Stimulated activated CD8-positive, alpha-beta memory T cell treated with anti-CD3 and anti-CD28 coated beads, Interleukin-2, amount 100 ng/mL, for 48 hours (primary cell): ENCODE measurements around the gene CFAP119.
"Not testable (repeated sequence)": the region's sequence is repeated elsewhere in the genome, so short reads cannot be mapped to it uniquely, and the experiment has no call there.

Source experiments
- DNase-seq, 2 donors: peaks; one replicate each; pipeline ENCODE4 v3.0.0-alpha.2; 2020; ENCODE audit warnings: low read depth in 2 of 2

Gene CFAP119

DNA sequence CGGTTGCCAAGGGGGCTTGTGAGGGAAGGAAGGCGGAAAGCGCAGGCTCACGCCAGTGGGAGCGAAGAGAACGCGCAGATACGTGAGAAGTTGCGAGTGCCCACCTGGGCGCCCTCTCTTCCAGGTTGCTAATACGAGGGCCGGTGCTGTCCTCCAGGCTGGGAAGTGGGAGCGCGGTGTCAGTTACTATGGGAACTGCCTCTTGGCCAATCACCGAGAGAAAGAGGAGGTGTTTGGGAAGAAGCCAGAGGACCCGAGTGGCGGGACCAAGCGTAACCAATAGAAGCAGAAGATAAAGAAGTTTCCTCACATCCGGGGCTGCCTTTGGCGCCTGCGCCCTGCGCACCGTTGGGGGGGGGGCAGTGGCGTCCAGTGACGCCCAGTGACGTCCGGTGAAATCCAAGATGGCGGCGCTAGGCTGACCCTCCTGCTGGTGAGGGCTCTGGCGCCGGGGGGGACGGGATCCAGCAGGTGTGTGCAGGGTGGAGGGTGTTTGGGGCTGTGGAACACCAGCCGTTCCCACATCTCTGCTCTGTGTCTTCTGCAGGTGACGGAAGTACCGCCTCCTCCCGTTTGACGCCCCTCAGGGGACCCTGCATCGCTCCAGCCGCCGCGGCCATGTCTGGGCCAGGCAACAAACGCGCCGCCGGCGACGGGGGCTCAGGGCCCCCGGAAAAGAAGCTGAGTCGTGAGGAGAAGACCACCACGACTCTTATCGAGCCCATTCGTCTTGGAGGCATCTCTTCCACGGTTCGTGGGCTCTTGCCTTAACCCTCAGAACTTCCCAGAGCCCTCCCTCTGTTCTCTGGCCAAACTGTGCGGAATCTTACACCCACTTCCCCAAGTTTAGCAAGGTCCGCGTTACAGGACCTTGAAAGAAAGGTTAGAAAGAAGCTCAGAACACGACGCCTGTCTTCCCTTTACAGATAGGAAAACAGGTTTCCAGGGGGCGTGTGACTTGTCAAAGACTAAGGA is at the start of gene CFAP119, which contains the start of gene RNF40:
TSS of gene CFAP119 (minus strand) at position 135 of the 975 bp plus-strand sequence. CDS start 314 bp downstream, outside the sequence.
TSS of gene RNF40 (plus strand) at position 395 of the 975 bp plus-strand sequence. CDS start at position 619, 224 bp downstream.
- DNase-seq: peak; percentile 89 to 92

DNA sequence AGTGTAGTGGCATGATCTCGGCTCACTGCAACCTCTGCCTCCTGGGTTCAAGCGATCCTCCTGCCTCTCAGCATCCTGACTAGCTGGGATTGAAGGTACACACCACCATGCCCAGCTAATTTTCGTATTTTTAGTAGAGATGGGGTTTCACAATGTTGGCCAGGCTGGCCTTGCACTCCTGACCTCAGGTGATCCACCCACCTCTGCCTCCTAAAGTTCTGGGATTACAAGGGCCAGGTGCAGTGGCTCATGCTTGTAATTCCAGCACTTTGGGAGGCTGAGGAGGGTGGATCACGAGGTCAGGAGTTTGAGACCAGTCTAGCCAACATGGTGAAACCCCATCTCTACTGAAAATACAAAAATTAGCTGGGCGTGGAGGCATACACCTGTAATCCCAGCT is 47.8 kb upstream of the CFAP119 start:
- DNase-seq: not testable (repeated sequence)

DNA sequence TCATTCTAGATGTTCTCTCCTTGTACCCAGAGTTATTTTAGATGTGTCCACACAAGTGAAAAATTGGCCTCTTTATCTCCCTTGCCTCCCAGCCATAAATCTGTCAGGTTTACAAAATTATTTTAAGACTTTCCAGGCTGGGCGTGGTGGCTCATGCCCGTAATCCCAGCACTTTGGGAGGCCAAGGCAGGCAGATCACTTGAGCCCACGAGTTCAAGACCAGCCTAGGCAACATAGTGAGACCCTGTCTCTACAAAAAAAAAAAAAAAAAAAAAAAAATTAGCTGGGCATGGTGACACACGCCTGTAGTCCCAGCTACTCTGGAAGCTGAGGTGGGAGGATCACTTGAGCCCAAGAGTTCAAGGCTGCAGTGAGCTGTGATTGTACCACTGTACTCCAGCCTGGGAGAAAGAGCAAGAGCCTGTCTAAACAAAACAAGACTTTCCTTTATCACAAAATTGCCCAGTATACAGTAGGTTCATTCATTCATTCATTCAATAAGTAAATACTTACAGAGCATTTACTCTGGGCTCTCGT is 47.1 kb upstream of the CFAP119 start:
- DNase-seq: not testable (repeated sequence)

DNA sequence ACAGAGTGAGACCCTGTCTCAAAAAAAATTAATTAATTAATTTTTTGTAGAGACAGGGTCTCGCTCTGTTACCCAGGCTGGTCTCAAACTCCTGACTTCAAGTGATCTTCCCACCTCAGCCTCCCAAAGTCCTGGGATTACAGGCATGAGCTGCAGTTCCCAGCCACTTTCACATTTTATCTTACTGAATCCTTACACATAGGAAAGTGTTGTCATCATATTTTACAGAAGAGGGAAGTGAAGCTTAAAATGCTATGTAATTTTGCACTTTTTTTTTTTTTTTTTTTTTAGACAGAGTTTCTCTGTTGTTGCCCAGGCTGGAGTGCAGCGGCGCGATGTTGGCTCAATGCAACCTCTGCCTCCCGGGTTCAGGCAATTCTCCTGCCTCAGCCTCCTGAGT is 46.3 kb upstream of the CFAP119 start:
- no peak for DNase-seq

DNA sequence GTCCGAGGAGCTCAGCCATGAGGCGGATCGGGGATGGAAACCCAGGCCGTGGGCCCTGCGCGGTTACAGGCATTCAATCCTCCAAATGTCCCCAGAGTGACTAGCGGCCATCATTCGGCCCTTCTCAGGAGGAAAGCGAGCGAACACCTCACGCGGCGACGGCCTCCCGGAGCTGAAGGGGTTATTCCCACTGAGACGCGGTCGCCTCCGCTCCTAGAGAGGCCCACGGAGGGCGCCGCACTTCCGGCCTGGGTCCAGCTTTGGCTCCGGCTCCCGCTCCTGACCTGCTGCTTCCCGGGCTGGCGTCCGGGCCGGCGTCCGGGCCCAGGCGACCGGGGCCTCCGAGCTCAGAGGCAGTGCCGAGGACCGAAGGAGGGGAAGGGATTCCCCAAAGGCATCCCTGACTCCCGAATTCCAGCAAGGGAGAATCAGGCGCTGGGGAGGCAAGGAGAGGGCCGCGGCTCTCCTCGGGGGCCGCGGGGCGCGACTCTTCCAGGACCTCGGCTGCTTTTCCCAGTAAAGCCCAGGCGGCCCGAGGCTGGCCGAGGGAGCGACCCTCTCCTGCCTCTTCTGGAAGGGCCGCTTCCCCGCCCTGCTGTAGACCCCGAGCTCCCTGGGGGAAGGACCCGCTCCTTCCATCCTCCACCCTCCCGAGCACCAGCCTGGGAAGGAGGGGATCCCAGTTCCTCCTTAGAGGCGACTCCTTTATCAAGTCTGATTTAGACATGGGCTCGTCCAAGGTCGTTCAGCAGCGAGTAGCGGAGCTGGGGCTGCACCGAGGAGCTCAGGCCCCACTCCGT is 43.7 kb upstream of the CFAP119 start:
- DNase-seq: no peak

DNA sequence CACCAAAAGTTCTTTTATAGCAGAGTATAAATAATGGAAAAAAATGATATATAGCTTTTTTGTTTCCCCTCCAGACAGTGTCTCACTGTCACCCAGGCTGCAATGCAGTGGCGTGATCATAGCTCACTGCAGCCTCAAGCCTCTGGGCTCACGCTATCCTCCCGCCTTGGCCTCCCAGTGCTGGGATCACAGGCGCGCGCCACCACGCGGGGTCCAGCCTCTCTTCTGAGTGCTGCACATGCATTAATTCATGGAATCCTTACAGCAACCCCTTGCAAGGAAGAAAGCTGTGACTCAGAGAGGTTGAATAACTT is 43.2 kb upstream of the CFAP119 start:
- no peak for DNase-seq

DNA sequence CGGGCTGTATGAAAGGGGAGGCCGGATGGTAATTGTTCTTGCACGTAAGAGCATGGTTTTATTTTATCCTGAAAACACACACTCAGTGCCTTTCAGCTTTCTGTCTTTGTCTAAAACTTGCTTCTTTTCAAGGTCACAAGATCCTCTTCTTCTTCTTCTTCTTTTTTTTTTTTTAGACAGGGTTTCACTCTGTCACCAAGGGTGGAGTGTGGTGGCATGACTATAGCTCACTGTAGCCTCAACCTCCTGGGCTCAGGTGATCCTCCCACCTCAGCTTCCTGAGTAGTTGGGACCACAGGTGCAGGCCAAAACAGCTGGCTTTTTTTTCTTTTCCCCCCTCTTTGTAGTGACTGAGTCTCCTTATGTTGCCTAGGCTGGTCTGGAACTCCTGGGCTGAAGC is 41.1 kb upstream of the CFAP119 start:
- DNase-seq: no peak

DNA sequence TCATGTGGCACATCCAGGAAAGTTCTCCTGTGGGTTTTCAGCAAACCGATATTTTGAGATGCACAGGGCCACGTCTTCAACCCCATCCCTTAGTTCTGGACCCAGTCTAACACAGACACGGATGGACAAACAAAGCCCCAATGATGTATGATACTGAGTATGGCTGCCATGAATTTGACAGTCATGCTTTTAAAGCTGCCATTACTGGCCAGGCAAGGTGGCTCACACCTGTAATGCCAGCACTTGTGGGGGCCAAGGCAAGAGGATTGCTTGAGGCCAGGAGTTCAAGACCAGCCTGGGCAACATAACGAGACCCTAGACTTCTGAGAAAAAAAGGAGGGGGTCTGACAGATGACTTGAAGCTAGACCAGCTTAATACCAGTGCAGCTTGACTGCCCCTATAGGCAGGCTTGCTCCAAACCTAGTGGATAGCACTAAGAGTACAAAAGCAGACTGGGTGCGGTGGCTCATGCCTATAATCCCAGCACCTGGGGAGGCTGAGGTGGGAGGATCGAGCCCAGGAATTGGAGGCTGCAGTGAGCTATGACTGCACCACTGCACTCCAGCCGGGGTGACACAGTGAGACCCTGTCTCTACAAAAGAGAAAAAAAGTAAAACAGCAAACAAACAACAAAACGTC is 35.9 kb upstream of the CFAP119 start:
- DNase-seq: no peak

DNA sequence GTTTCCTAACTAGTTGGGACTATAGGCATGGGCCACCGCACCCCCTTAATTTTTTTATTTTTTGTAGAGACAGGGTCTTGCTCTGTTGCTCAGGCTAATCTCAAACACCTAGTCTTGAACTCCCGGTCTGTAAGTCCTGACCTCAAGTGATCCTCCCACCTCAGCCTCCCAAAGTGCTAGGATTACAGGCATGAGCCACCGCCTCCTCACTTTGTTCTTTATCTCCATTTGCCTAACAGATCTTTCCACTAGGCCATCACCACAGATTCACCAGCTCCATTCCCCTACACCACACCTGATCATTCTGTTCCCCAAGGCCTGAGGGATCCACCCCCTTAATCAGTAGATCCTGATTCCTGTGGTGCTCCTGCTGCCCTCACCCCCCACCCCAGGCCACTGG is 32.8 kb upstream of the CFAP119 start:
- DNase-seq: no peak

DNA sequence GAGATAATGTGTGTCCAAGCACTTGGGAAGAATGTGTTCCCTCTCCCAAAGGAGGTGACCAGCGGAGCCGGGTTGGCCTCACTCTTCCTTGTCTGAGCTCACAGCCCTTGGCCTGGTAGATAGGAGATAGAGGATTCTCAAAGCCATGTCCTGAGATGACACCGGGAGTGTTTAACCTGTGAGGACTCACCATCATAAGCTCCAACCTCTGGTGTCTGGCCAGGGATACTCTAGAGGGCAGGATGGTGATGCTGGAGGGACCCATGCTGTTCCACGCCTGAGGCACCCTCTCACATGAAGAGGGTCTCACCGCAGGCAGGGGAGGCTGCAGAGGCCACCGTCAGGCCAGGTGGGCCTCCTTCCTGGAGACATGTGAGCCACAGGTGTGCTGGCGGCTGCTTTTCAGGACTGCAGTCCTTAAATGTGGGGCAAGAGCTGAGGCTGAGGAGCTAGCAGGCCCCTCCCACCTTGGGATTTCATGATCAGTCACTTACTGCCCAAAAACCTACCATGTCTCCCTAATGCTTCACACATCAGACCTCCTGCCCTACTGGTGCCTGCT is 31.7 kb upstream of the CFAP119 start:
- no peak for DNase-seq

DNA sequence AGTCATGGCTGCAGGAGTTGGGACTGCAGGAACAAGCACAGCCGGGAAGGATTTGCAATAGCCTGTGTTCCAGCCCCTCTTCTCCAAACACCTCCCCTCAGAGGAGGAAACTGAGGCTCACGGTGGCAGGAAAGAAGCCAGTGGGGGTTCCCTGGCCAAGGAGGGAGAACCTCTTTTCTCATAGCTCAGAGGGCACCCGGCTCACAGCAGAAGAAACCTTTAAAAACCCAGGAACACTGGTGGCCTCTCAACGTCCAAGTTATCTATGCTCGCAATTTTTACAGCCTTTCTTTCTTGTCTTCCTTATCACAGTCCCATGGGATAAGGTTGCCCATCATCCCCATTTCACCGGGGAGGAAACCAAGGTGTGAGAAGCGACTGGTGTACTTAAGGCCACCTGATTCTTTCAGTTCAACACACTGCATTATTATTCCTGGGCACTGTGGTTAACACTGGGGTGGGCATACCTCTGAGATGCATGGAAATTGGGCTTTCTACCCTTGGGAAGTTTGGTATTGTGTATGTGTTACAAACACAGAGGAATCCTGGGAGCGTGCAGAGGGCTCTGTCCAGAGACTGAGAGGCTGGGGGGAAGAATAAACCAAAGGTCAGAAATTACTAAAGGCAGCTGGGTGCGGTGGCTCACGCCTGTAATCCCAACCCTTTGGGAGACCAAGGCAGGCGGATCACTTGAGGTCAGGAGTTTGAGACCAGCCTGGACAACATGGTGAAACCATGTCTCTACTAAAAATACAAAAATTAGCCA is 25.9 kb upstream of the CFAP119 start:
- no peak for DNase-seq

DNA sequence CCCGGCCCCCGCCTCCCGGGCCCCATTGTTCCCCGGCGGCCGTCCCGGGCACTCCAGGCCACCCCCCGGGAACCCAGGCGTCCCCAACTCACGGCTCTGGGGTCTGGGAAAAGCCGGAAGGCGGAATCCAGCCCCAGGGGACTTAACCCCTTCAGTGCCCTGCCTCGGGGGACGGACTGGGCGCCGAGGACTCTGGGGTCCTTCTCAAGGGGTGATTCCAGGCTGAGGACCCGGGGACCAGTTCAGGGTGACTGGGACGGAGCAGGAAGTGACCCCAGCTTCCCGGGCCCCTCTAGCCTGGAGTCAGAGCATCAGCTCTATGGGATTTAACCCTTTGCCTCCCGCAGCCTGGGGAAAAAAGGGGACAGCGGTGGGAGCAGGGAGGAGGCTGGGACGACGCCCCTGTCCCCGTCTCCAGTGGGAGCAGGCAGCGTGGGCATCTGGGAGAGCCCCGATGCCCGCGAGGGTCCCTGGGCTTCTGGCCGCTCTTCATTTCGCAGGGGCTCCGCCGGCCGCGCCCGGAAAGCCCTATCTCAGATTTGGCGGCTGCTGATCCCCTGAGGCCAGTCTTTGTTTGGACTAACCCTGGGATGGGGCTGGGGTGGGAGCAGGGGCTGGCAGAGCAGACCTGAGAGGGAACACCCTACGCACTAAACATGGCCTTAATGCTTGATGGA is 25.2 kb upstream of the CFAP119 start, which contains the start of gene ZNF629:
TSS of gene ZNF629 (minus strand) at position 270 of the 677 bp plus-strand sequence. CDS start 2,723 bp downstream, outside the sequence.
- no peak for DNase-seq

DNA sequence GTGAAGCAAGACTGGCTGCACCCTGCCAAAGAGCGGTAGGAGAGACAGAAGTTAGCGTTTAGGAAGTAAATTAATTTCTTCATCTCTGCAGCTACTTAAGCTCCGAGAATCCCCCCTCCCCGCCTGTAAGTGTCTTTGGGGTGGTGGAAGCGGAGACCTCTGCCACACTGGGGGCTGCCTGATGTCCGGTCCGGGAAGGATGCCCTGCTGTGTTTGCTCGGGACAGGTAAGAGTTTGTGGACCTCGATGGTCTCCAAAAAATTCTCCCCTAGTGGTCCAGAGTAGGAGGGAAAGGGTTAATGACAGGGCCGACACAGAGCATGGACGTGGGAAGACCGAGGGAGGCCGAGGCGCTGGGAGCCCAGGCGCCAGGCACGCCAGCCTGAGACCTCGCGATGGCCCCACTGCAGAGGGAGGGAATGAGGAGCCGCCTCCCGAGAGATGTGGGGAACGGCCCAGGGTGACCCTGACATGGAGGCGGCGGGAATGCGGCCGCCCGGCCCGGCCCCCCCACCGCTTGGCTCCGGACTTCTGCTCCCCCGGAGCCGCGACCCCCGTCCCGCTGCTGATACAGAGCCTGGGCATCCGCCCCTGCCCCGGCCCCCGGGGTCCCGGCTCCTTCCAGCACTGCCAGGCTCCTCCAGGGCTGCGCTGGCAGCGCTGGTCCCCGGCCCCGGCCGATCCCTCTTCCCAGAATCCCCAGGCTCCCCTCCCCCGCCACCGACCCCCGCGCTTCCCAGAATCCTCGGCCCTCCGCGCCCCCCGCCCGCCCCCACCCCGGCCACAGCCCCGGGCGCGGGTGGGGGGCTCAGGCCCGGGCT is 24.5 kb upstream of the CFAP119 start:
- no peak for DNase-seq

DNA sequence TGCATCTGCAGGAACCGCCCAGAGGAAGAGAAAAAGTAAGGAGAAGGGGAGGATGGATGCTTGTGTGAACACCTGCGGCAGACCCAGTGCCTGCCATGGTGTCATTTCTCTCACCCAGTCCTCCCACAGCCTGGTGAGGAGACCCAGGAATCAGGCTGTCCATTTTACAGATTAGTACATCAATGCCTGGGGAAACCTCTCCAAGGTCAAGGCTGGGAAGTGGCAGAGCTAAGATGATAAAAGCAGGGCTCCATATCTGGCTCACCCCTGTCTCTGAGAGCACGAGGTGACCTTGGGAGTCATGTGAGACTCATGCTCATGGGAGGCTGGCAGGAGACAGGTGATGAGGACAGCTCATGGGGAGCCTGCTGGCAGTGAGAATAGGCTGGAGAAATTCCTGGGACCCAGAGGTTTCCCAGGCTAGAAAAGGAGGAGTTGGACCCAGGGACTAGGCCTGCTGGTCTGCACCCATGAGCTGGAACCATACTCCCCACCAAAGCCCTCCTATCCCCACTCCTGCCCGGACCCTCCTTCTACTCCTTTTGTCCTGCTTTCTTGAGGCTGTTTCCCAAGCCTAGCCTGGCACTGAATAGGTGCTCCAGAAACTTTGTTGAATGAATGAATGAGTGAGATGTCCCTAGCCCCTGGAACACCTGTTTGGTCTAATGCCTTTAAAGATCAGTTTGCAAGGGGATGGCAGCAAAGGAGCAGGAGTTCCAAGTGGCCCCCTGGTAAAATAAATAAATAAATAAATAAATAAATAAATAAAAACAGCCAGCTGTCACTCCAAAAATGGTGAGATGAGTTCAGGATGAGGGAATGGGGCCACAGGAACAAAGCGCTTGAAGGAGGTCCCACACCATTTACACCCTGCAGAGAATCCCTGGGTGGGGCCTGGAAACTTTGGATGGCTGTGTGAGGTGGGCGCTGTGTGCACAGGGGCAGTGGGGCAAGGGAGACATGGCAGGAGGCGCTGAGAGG is 23.6 kb upstream of the CFAP119 start:
- no peak for DNase-seq

DNA sequence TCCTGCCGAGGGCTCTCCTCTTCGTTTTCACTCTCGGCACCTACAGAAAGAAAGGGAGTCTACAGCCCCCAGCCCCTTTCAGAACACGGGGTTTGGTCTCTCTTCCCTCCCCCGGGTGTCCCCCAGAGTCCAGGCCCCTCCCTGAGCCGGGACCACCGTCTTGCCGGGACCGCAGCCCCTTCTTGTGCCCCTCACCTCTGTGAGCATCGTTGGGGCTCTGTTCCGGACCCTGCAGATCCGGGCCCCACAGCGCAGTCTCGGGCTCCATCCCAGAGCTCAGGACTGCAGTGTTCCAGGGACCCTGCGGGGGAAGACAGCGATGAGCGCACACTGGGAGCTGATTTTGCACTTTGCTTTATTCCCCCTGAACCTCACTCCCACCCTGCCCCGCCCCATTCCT is 22.4 kb upstream of the CFAP119 start:
- no peak for DNase-seq

DNA sequence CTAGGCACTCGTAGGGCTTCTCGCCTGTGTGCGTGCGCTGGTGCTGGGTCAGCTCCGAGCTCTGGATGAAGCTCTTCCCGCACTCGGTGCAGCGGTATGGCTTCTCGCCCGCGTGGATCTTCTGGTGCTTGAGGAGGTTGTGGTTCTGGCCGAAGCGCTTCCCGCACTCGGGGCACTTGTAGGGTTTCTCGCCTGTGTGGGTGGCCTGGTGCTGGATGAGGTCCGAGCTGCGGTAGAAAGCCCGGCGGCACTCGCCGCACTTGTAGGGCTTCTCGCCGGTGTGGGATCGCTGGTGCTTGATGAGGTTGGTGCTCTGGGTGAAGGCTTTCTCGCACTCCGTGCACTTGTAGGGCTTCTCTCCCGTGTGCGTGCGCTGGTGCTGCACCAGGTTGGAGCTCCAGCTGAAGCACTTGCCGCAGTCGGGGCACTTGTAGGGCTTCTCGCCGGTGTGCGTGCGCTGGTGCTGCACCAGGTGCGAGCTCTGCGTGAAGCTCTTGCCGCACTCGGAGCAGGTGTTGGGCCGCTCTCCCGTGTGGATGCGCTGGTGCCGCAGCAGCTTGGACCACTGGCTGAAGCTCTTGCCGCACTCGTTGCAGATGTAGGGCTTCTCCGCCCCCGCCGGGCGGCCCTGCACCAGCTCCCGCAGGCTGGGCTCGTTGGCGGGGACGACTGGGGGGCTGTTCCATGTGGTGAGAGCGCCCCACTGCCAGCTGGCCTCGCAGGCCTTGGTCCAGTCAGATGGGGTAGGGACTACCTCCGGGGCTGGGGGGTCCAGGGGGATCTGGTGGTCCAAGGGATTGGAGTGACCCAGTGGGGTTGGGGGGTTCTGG is 21.6 kb upstream of the CFAP119 start:
- no peak for DNase-seq
